Hematopoietic multipotent progenitor cell treated with erythropoietin and hydrocortisone succinate and interleukin-3 and kit ligand, for 17 days (in vitro differentiated cells): ENCODE results near the gene ROCK2.
"Not testable (repeated sequence)": the region's sequence is repeated elsewhere in the genome, so short reads cannot be mapped to it uniquely, and the experiment has no call there.

Experiments used
- DNase-seq: peaks from one replicate; pipeline ENCODE4 v3.0.0-alpha.2; 2015; ENCODE audit warnings: low spot score

The ROCK2 gene

DNA sequence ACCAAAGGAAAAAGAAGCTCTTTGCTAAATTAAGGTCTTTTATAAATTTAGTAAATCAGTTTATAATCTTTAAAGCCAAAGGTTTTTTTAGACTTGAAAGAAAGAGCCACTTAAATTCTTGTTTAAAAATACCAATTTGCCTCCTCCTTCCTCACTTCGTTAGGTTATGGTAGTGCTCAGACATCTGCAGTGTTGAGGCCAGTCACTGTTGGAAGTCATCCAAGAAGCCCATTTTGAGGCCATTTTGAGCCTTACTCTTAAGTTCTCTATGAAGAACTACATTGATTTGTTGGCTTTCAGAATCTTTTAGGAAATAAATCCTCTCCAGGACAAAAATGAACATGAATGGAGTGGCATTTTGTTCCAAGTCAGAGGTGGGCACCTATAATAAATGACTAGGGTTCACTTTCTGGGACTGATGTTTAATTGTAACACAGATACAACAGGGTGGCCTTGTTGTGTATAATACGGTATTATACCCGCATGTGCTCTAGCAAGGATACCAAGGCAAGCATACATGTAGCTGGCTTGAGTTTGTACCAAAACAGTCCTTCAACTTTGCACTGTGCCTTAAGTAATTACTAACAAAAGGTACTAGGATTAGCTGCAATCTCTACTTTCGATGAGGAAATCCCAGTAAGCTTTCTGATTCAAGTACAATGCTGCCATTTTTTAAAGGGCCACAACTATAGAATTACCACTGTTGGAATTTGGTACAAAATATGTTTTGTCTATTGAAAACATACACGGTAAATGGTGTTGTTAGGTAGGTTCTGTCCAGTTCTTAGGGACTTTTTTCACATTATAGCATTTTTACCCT, 166.4 kb downstream of the ROCK2 start:
- no peak for DNase-seq

DNA sequence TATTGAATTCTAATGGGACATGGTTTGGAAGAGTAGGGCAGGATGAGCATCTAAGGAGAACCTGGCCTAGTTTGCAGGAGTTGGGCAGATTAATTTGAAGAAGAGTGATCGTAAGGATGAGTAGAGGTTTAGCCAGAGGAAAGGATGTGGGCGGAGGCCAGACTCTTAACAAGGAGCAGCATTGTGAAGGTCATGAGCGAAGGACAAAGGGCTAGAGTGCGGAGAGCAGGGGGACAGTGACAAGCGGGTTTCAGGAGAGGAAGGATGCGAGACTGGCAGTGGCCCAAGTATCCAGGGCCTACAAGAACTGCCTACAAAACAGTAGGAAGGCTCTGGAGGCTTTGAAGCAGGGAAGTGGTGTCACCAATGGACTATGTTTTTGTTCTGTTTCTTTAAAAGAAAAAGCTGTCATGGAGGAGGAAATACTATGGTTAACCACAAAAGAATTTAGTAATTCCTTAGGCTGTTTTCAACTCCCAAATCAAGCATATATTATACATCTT, 169.1 kb downstream of the ROCK2 start:
- no peak for DNase-seq

GRCh38 chr2:11174222-11174621, 170.2 kb downstream of the ROCK2 start:
- DNase-seq = no peak

DNA sequence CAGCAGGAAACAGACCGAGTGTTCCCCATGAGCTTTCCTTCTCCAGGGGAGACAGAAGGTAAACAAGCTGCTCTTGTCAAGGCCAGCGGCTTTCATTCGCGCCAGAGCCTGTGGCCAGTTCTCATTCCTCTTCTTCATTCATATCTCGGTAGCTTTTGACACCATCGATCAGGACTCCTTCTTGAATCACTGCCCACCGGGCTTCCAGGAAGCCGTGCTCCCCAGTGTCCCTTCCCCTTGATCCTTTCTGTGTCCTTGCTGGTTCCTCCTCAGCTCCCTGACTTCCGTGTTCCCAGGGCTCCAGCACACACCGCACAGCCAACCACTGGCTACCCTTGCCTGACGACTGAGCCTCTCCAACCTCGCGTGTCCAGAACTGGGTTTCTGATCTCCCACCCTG, 175.1 kb downstream of the ROCK2 start:
- DNase-seq = no peak

- DNase-seq = no peak
Observed at GRCh38 chr2:11168488-11168887, 175.9 kb downstream of the ROCK2 start.

GRCh38 chr2:11166476-11166875, 178.0 kb downstream of the ROCK2 start:
- DNase-seq = no peak

DNA sequence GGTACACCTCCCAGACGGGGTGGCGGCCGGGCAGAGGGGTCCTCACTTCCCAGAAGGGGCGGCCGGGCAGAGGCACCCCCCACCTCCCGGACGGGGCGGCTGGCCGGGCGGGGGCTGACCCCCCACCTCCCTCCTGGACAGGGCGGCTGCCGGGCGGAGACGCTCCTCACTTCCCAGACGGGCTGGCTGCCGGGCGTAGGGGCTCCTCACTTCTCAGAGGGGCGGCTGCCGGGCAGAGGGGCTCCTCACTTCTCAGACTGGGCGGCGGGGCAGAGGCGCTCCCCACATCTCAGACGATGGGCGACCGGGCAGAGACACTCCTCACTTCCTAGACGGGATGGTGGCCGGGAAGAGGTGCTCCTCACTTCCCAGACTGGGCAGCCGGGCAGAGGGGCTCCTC, 179.4 kb downstream of the ROCK2 start:
- DNase-seq = not testable (repeated sequence)

DNA sequence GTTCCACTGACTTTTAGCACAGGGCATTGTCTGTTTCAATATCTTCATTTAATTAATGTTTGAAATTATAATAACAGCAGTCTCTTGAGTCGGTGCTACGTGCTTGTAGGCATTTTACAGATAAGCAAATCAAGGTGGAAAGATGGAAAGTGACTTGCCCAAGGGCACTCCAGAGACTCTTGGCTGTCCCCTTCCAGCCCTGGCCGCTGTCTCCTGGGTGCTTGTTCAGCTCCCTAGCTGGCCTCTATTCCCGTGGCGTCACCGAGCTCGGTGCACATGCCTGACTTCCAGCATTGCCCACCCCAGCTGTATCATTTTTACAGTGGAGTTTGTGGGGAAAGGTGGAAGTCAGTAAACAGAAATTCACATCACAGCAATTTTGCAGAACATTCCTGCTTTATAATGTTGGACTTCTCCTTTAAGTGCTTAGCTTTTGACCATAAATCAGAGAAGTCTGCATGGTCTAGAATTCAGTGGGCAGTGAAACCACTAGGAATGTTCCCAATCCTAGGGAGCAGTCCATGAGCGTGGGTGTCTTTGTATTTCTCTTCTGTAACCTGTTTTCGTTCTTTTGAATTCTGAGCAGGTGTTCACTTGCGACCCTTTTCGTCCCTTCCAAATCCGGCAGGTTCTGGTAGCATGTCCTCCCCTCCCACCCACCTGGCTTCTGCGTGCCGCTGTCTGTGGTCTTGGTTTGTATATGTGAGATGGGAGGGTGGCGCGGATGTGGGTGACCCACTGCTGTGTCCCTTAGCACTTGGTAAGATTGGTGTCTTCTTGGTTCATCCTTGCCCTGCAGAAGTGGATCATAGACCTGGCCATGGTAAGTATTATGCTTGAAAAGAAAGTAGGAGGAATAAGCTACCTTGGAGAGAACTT, 180.8 kb downstream of the ROCK2 start:
- DNase-seq = no peak

DNA sequence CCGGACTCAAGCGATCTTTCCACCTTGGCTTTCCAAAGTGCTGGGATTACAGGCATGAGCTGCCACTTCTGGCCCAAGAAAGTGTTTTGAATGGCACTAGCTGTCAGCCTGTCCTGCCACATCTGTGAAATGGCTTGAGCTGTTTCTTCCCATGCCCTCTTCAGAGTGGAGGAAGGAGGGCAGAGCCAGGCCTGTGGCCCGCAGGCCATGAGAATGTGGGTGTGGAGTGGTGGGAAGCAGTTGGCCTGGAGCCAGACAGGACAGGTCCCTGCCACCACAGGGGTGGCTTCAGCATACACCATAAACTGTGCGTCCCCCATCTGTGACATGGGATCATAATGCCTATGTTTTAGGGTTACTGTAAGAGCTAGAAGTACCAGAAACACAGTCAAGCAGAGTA, 182.7 kb downstream of the ROCK2 start:
- no peak for DNase-seq

- no peak for DNase-seq
Observed at GRCh38 chr2:11160731-11161455, 183.5 kb downstream of the ROCK2 start.

GRCh38 chr2:11160256-11160655, 184.2 kb downstream of the ROCK2 start:
- DNase-seq = no peak

GRCh38 chr2:11159574-11160170, 184.8 kb downstream of the ROCK2 start:
- no peak for DNase-seq

GRCh38 chr2:11158916-11159573, 185.4 kb downstream of the ROCK2 start:
- DNase-seq = no peak

DNA sequence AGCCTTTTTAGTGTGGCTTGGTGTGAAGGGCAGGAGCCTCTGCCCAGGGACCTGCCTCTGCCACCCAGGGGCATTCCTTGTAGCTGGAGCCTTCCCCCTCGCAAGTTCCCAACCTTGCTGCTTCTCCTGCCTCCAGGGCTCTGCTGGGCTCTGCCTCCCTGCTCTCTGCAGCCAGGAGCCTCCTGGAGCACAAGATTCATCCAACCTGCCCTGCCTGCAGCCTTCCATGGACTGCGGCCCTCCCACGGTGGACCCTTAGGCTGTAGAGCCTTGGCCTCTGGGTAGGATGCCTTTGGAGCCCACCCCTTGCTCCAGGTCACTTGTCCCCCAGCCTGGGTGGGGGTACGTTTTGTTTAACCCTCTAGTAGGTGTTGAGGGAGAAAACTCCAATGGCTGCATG, 186.7 kb downstream of the ROCK2 start:
- DNase-seq = no peak

- no peak for DNase-seq
Observed at GRCh38 chr2:11157296-11157695, 187.1 kb downstream of the ROCK2 start.

- DNase-seq = no peak
Observed at GRCh38 chr2:11156396-11157075, 187.9 kb downstream of the ROCK2 start.

DNA sequence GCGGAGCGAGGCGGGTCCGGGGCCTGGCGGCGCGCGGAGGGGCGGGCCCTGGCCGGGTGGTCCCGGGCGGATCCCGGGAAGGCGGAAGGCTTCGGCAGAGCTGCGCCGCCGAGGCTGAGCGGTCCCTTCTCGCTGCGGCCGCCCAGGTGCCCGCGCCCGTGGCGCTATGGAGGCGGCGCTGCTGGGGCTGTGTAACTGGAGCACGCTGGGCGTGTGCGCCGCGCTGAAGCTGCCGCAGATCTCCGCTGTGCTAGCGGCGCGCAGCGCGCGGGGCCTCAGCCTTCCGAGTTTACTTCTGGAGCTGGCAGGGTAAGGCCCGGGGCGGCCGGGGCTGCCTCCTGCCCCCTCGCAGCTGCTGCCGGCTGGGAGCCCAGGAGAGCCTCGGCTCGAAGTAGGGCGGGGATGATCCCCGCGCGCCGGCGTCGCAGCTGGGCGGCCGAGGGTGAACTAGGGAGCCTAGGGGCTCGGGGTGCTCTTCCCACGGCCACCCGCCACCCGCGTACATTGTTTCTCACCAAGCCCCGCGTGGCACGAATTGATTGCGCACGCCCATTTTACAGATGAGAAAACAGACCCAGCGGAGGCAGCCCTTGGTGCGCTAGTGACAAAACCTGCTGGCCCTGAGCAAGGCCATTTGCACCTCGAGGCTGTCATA, 188.9 kb downstream of the ROCK2 start, which contains the start of gene SLC66A3:
Gene SLC66A3, plus strand, starts transcription at position 87 of the 655 bp plus-strand sequence. Its CDS starts 80 bp downstream, at position 167.
- peak; percentile 87 for DNase-seq

DNA sequence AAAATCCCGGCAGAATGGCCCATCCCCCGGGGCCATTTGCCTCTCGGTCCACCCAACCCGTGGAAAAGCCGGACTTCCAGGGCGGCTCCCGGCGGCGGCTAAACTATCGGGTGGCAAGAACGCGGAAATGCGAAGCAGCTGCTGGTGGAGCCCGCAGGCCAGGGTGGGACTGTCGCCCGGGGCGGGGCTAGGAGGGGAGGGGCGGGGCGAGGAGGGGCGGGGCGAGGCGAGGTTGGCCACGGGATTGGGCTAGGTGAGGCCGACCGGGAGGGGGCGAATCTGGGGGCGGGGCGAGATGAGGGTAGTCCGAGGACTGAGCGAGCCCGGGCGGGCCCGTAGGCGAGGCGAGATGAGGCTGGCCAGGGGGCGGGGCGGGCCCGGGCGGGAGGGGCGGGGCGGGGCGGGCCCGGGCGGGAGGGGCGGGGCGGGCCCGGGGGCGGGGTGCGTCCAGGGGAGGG, 189.5 kb downstream of the ROCK2 start:
- DNase-seq = peak; percentile 90

DNA sequence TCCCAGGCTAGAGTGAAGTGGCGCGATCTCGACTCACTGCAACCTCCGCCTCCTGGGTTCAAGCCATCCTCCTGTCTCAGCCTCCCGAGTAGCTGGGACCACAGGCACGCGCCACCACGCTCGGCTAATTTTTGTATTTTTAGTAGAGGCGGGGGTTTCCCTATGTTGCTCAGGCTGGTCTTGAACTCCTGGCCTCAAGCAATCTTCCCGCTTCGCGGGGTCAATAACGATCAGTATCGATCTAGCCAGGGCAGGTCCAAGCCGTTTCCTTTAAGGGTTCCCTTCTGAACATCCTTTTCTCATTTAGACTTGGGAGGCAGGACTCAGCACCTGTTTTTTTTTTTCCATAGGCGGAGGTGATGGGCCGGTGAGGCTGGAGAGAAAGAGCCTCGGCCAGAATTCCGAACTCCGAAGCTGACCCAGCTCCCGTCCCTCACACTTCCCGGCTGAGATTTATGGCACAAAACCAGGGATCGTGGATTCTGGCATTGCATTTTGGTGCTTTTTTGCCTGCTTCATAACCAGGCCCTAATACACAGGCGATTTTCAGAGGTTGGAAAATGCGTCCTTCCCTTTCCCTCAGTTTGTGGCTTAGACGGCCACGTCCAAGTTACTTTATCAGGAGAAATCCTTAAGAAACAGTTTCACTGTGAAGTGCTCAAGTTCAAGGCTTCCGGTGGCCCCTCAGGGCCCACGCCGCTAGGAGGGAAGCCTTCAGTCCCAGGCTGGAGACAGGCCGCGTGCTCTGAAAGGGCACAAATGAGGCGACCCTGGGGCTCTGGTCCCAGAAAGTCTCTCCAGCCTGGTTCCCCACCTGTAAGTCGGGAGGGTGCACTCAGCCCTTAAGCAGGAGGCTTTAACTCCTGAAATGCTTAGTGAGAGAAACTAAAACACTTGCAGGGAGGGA, 190.2 kb downstream of the ROCK2 start:
- DNase-seq = no peak
